K562 treated with DMSO at 1 percent for 12 hours (cell line): ENCODE measurements around the gene HYLS1. TPM values are rescaled to one million over a fixed set of nuclear protein-coding genes. Genes with fewer than 3 reads are reported as not detected.

ENCODE experiments used
- total RNA-seq: library from RNA; unstranded; fragments of 300-600 nt; gene quantifications from 2 replicates; pipeline ENCODE4 v1.2.3, GENCODE V29; 2022; ENCODE audit not compliant: insufficient read depth

Gene HYLS1
- total RNA-seq: 5.4 and 10.0 TPM in 2 replicates

GRCh38 chr11:125887373-125888324 lies at the start of gene HYLS1:
Gene HYLS1 (plus strand): TSS chr11:125887668. CDS start chr11:125899369, 11,701 bp downstream.

GRCh38 chr11:125902927-125903710 lies 15.7 kb downstream of the HYLS1 start, which contains the start of gene PUS3:
Gene PUS3 (minus strand): TSS chr11:125903206. CDS start chr11:125896284, 6,922 bp downstream.

GRCh38 chr11:125903711-125904659 lies 16.5 kb downstream of the HYLS1 start, which contains the start of gene DDX25:
Gene DDX25 (plus strand): TSS chr11:125904508. CDS start chr11:125904518, 10 bp downstream.

GRCh38 chr11:125945797-125946520 lies 58.5 kb downstream of the HYLS1 start, which contains the start of gene VSIG10L2:
Gene VSIG10L2 (plus strand): TSS chr11:125946044. CDS start chr11:125946056, 12 bp downstream.

Other genes starting within 250 kb of the HYLS1 start
- gene ACRV1, start 206.8 kb upstream of the HYLS1 start, total RNA-seq: 0.50 TPM in 1 of 2 replicates, not detected in the other
- not detected in 2 replicates for gene PATE1, start 141.4 kb upstream of the HYLS1 start, total RNA-seq
- gene PATE2, start 108.8 kb upstream of the HYLS1 start, total RNA-seq: not detected in 2 replicates
- gene PATE3, start 99.5 kb upstream of the HYLS1 start, total RNA-seq: not detected in 2 replicates
- not detected in 2 replicates for gene PATE4, start 54.4 kb upstream of the HYLS1 start, total RNA-seq
- gene PUS3, start 15.5 kb downstream of the HYLS1 start, total RNA-seq: 8.4 and 11.3 TPM in 2 replicates
- gene DDX25, start 16.8 kb downstream of the HYLS1 start, total RNA-seq: not detected in 2 replicates
- gene VSIG10L2, start 58.4 kb downstream of the HYLS1 start, total RNA-seq: not detected in 2 replicates
- gene CDON, start 175.2 kb downstream of the HYLS1 start, total RNA-seq: 1.3 TPM in 1 of 2 replicates, not detected in the other